Stimulated activated CD4-positive, alpha-beta T cell treated with anti-CD3 and anti-CD28 coated beads, Interleukin-2, amount 100 ng/mL, for 24 hours (primary cell): ENCODE data around the gene LIPC.

Experiments
- DNase-seq, 2 donors: peaks; one replicate each; pipeline ENCODE4 v3.0.0-alpha.2; 2020

Gene LIPC

GRCh38 chr15:58477170-58477569, 45.4 kb downstream of the LIPC start:
- DNase-seq = no peak

GRCh38 chr15:58478035-58478434, 46.2 kb downstream of the LIPC start:
- no peak for DNase-seq

- no peak for DNase-seq
Measured at GRCh38 chr15:58478579-58478978, 46.8 kb downstream of the LIPC start.

- no peak for DNase-seq
Measured at GRCh38 chr15:58479941-58480340, 48.1 kb downstream of the LIPC start.

GRCh38 chr15:58483376-58483775, 51.6 kb downstream of the LIPC start:
- DNase-seq = no peak

- no peak for DNase-seq
Measured at GRCh38 chr15:58484791-58485600, 53.2 kb downstream of the LIPC start.

- no peak for DNase-seq
Measured at GRCh38 chr15:58486062-58486461, 54.3 kb downstream of the LIPC start.

GRCh38 chr15:58486564-58486963, 54.8 kb downstream of the LIPC start:
- no peak for DNase-seq

- DNase-seq = no peak
Measured at GRCh38 chr15:58487041-58487723, 55.4 kb downstream of the LIPC start.

- DNase-seq = no peak
Measured at GRCh38 chr15:58487724-58488120, 55.9 kb downstream of the LIPC start.

- no peak for DNase-seq
Measured at GRCh38 chr15:58489289-58490085, 57.7 kb downstream of the LIPC start.

- no peak for DNase-seq
Measured at GRCh38 chr15:58490086-58490887, 58.5 kb downstream of the LIPC start.

- no peak for DNase-seq
Measured at GRCh38 chr15:58490888-58491473, 59.2 kb downstream of the LIPC start.

- DNase-seq = no peak
Measured at GRCh38 chr15:58491499-58492202, 59.9 kb downstream of the LIPC start.

- no peak for DNase-seq
Measured at GRCh38 chr15:58492661-58493397, 61.0 kb downstream of the LIPC start.

GRCh38 chr15:58494567-58494966, 62.8 kb downstream of the LIPC start:
- DNase-seq = no peak

- DNase-seq = no peak
Measured at GRCh38 chr15:58495891-58496408, 64.2 kb downstream of the LIPC start.

GRCh38 chr15:58497046-58497785, 65.4 kb downstream of the LIPC start:
- DNase-seq = no peak

- DNase-seq = no peak
Measured at GRCh38 chr15:58498821-58499580, 67.2 kb downstream of the LIPC start.
